ENCODE measurements around the gene EFNA5.

The EFNA5 gene

DNA sequence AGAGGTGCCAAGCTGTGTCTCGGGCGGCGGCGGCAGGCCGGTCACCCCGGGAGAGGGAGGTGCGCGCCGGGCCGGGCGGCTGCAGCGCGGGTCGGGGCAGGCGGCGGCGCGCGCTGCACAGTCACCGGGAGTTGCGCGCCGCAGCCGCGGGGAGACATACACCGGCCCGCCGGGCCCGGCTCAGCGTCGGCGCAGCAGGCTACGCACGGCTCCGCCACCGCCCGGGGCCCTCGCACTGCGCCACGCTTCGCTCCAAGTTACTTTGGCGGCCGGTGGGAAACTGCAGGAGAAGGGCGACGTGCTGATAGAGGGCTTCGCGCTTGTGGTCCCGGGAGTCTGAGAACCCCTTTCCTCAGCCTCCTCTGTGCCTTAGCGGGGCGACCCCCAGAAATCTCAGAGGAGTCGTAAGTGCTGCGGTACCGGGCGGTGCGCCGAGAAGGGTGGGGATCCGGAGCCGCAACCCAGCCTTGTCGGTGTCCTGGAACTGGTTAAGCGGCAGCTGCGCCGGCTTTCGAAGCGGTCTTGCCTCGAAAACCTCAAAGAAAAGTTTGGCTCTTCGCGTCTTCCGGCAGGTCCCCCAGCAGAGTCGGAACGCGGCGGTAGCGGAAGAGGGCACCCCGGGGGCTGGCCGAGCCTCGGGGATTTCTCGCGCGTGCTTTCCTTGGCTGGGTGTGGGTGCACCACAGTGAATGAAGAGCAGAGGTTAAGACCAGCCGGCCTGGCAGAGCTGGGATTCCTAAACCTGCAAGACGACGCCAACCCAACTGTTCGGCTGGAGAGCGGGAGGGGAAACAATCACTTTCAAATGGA is at the start of gene EFNA5:
Gene EFNA5 (minus strand): TSS at position 6 of the 810 bp plus-strand sequence.
- DNase-seq: peak; percentile 29

DNA sequence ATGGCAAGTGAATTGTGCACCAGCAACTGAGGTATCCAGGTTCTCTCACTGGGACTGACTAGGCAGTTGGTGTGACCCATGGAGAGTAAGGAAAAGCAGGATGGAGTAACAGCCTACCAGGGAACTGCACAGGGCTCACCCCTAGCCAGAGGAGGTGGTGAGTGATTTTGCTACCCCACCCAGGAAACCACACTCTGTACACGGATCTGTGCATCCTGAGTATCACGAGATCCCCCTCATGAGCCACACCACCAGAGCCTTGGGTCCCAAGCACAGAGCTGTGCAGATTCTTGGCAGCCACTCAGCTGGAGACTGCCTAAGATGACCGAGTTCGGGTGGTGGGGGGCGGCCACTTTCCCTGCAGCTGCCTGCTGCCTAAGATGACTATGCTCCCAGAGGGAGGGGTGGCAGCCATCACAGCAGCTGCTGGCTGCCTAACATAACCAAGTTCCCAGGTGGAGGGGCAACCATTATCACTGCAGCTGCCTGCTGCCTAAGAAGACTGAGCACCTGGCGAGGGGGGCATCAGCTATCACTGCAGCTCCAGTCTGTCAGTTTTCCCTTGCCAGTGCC is 48.4 kb upstream of the EFNA5 start:
- DNase-seq: no peak

DNA sequence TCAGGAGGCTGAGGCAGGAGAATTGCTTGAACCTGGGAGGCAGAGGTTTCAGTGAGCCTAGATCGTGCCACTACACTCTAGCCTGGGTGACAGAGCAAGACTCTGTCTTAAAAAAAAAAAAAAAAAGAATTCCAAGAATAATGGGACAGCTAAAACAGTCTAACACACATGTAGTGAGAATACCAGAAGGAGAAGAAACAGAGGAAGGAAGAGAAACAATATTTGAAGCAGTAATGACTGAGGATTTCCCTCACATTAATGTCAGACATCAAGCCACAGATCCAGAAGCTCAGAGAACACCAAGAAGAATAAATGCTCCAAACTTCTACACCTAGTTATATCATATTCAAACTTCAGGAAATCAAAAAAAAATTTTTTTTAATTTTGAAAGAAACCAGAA is 47.1 kb upstream of the EFNA5 start:
- no peak for DNase-seq

DNA sequence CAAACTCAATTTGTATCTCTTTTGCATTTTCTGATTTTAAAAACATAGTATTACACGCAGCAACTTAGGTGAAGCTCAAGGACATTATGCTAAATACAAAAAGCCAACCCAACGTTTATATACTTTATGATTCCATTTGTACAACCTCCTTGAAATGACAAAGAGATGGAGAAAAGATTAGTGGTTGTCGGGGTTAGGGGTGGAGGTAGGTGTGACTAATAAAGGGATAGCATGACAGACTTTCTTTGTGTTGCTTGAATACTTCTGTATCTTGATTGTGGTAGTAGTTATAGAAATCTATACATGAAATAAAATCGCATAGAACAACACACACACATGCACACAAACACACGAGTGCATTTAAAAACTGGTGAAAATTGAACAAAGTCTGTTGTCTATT is 42.5 kb upstream of the EFNA5 start:
- no peak for DNase-seq

DNA sequence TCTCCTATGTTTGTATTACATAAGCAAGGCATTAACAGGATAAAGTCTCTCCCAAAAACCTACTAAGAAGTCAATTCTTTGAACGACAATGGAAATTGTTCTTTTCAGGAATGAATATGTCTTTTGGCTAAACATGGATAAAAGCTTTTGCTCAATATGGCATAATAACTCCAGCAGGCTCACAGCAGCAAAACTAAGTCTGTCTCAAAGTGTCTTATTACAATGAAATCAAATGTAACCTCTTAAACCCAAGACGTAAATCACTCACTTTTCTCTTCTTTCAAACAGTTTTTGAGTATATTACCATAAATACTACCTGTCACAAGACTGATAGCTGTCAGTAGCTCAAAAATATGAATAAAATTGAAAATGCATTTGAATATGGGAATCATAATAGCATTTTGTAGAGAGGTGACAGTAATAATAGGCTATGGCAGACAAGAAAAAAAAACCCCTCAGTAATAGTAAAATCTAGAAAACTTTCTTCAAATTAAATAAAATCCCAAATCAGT is 41.7 kb upstream of the EFNA5 start:
- DNase-seq: no peak

DNA sequence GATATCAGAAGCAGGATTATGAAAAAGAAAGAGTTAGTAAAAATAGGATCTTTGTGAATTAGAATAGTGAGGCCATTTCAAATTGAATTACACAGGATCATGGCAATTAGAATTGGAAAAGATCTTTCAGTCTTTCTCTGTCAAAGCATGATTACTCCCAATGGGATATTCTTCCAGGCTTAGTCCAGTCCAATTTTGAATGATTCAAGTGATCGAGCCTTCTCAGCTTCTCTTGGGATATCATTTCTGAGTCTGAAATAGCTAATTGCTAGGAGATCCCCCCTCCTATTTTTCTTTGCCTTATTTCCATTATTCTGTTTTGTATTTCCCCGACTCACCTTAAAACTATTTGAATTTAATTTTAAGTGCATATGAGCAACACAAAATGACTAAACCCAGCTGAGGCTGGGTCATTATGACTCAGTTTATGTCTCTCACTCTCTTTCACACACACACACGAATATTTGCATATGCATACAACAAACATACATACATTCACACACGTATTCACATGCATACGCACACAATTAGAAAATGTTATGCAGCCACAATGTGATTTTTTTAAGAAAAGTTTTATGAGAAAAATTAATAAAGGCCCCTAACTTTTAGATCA is 34.8 kb upstream of the EFNA5 start:
- no peak for DNase-seq

DNA sequence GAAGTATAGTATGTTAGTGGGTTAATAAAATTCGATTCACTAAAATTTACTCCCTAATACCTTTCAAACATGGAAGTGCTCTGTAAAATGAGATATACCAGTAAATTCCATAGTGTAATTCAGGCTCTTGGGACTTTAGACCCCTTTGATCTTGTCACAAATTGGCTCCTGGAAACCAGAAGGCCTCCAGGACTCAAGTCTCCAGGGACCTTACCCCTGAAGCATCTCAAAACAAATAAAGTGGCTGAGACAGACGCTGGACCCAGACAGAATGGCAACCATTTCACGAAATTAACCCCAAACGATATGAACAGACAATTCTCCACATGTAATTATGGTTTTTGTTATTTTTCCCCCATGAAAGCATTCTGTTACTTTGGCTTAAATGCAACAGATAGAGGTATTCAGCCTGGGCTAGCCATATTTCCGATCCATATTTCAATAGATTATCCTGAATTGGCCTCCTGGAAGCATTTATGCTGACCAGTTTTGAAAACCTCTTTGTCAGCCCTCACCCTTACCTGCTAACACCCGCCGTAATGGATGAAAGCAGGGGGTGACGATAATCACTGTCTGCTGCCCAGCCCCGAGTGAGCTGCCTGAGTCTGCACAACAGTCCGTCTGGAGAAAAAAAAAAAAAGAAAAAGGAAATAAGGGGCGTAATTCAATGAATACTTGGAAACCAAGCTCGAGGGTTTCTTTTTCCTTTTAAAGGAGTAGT is 34.1 kb upstream of the EFNA5 start:
- no peak for DNase-seq

DNA sequence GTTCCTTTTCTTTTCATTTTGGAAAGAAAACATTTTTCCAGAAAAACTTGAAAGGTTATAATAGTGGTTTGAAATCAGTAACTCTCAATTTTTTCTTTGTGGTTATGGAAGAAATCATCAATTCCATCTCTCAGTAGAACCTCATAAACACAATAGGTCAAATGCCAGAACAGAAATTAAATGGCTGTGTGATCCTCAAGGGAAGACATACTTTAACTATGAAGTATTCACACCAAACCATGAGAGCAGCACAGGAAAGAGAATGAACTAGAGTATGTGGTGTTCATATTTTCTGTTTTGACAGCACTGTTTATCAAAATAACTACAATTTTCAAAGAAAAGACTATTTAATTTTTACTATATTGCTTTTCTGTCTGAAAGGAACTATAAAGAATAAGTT is 29.7 kb upstream of the EFNA5 start:
- no peak for DNase-seq

DNA sequence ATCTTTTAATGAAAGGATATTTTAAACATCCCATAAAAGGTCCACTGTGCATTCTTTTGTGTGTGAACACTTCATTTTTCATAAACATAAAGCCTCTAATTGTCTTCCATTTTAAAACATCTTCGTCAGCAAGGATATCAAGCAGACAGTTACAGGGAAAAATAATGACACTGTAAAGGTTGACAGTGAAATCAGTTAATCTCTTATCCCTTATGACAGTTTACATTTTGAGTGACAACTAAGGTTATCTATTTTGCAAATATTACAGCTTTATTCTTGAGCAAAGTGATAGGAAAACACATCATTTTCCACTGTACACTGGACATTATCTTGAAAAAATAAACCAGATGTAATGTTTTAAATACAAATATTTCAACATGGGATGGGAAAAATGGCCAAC is 28.7 kb upstream of the EFNA5 start:
- DNase-seq: no peak

DNA sequence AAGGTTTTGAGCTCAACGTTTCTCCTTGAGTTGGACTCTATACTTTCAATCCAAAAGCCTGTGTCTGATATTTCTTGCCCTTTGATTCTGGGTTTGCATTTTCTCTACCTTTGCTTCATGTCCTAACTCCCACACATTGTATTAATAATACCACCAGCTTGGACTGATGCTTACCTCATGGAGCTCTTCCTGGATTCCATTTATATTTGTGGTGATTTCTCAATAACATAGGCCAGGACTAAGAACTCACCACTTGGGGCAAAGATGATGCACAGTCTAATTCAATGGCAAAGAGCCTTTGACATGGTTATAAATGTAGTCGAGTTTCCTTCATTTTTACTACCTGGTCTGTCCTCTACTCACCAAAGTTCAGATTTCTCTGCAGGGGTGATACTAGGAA is 27.5 kb upstream of the EFNA5 start:
- DNase-seq: no peak

DNA sequence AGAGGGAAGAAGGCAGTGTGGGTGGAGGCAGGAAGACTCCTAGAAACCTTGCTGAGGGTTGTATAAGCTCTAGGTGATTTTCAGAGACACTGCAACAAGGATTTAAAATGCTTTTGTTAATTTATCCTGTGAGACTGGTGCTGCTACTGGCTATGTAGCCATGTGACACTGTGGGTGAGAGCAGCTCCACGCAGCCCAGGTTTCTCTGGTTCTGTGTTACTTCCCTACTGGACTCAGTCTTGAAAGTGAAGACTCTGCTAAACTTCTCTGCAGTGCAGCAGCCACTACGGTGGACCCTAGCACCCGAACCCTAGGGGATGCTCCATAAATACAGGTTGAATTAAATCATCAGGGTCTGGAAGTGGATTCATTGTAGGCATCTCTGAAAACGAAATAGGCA is 25.8 kb upstream of the EFNA5 start:
- DNase-seq: no peak

DNA sequence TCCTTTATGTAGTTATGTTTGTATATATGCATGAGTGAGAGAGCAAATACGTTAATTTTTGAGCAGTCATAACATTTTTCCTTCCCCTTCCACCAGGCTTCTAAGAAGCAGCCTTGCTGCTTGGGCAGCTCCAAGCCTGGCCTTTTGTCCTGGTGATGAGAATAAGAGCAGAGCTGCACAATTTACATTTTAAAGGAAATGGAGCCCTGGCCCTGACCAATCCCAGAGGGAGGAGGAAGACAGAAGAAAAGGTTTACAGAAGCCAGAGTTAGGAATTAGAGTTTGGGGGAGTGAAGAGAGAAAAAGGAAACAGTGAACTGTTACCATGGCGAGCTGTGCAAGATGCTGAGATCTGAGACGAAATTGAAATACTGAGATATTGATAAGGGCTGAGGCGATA is 25.3 kb upstream of the EFNA5 start:
- DNase-seq: no peak

DNA sequence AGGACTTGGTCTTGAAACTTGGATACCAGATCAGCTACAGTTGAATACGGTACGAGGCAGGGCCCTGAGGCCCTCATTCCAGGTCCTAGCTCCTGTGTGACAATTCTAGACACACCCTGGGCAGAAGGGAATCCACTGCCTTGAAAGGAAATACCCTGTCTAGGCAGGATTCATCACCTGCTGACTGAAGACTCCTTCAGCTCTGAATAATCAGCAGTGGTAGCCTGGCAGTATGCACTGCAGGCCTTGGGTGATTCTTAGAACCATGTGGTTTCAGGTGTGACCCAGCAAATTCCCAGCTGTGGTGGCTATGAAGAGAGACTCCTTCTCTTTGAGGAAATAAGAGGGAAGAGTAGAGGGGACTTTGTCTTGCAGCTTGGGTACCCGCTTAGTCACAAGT is 17.2 kb upstream of the EFNA5 start:
- no peak for DNase-seq

DNA sequence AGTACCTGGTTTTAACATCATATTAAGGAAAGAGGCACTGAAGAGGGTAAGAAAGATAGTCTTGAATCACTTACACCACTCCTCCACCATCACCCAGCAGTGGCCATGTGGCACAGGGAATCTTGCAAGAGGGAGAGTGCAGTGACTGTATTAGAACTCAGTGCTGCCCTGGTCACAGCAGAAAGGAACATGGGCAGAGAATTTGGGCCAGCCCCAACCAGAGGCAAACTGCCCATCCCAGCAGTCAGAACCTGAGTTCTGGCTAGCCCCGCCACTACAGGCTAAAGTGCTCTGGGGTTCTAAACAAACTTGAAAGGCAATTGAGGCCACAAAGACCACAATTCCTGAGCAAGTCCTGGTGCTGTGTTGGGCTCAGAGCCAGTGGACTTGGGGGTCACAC is 16.7 kb upstream of the EFNA5 start:
- no peak for DNase-seq

DNA sequence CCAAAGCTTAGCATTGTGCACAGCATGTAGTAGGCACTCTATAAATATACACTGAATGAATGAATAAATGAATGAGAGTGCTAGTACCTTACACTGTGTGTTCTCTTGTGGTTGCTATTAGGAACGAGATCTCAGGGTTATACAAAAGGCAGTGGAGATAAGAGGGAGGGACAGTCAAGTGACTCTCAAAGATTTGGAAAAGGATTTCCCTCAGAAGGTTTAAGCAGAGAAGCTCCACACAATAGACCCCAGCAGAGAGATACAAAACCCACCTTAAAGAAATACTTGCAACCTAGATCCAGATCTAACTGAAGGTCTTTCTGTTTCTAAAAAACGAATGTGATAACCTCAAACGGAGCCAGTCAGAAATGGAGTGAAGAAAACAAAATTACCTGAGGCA is 11.8 kb upstream of the EFNA5 start:
- no peak for DNase-seq

DNA sequence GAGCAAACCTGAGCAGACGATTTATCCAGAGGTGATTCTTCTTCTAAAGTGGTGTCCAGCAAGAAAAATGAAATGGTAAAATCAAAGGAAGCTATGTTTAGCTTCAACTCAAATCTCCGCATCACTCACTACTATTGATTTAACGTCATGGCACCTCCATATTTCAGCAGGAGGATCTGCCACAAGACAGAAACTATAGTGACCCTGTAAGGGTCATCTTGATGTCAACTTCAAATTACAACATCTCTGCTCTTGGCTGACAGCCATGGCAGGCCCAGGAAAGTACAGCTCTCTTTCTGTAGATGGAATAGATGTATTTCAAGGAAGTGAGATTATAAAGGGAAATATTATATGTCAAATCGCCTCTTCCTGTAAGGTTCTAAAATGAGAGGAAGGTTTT is 10.1 kb upstream of the EFNA5 start:
- no peak for DNase-seq

DNA sequence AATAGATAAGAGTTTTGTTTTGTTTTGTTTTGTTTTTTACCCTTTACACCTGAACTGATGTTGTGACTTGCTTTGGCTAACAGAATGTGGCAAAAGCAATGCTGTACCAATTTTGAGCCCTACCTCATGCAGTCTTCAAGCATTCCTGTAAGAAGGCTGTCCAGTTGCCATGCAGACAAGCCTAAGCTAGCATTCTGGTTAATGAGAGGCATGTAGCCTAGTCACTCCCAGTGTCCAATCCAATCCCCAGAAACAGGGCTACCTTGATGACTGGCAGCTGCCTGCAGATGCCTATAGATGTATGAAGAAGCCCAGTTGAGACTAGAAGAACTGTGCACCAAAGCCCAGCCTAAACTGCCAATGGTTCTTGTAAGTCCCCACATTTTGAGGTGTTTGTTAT is 9.4 kb upstream of the EFNA5 start:
- DNase-seq: no peak

DNA sequence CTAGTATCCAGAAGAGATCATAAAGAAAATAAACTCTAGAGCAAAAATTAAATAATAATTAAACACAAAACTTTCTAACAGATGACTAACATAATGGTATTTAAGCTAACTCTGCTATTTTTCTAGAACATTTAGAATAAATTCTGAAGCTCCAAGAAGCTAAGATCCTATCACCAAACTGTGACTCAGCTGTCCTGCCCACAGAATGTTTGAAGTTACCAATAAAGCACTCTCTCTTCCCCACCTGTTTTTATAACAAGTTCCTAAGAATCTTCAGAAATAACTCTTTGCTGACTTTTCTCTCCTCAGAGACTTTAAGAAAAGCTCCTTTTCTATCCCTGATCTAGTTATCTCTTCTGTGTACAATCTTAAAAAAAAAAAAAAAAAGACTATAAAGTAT is 6.0 kb upstream of the EFNA5 start:
- DNase-seq: no peak

DNA sequence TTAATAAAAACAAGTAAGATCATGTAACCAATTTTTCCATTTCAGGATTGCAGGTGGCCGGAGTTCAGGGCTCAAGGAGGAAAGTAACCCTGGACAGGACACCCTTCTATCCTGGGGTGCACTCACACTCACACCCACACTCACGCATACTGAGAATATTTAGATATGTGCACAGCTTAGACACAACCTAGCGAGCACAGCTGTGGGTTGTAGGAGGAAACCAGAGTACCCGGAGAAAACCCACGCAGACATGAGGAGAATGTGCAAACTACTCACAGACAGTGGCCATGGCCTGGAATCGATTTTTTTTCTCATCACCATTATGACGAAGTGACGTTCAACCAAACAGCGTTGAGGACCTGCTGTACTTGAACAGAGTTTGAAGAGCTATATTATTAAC is 4.5 kb upstream of the EFNA5 start:
- DNase-seq: no peak

DNA sequence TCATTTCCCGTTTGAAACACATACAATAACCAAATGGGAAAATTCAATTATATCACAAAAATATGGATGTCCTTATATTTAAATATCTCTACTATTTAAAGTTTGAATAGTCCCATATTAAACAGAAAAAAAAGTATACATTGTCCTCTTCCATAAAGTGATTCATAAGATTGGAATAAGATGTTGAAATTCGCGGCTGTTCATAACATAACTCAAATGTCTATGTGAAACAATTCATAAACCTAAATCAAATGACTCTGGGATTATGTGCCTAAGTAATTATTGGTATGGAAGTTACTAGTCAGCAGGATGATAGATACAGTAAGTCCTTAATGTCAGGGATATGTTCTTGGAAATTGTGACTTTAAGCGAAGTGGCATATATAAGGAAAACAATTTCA is 3.9 kb upstream of the EFNA5 start:
- DNase-seq: no peak

DNA sequence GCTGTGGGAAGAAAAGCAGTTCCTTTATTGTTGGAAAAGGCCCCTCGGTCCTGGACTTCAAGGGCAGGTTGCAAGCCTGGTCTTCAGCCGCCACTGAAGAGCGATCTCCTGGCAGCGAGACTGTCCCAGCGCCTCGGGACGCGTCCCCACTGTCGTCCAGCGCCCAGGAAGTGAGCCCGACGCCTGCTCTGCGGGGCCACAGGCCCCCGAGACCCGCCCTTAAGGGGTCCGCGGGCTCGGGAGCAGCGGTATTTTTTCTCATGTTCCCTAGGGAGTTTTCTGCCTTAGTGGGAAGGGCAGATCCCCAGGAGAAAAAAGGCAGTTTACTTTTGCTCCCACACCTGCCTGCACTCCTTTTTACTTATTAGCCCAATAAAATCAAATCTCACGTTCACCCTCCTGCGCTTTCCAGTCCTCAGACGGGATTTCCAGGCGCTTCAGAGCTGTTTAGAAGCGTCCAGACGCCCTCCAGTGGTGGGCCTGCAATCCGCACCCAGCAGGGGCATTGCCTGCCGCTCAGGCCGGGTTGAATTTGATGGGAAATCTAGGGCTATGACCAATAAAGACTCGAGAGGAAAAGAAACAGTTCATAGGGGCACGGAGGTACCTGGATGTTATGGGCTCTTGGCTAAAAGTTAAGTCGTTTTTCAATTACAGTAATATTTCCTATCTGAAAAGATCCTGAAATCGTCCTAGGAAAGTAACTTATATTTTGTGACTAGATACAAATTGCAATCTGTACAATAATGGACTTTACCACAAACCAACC is 2.8 kb upstream of the EFNA5 start:
- peak; percentile 70 for DNase-seq

DNA sequence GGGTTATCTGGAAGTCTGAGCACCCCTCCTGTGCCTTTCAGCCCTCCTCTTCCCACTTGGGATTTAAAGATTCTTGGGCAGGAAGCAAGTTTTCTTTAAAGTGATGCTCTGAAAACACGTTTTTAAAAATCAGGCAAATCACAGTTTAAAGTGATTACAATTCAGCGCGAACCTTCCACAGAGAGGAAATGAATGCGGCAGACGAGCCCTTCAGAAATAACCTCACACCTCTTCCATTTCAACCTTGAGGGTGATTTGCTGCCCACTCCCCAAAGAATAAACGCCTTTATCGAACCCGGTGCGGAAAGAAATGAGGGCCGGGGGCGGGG is 2.3 kb upstream of the EFNA5 start:
- no peak for DNase-seq
